Tibial nerve (tissue), 4 donors: ENCODE results near the gene ANP32E. TPM values are rescaled to one million over a fixed set of nuclear protein-coding genes. Genes with fewer than 3 reads are reported as not detected.

Experiments used
- DNase-seq, 2 donors: peaks; one replicate each; pipeline ENCODE4 v3.0.0-alpha.2; 2019; ENCODE audit warnings: low spot score in 2 of 2
- H3K27ac ChIP-seq, 4 donors: fragments of 200-600 bp; sonication (generic) in 3 of 4; one replicate each; pipeline ENCODE4 v1.5.1; 2017 to 2019; ENCODE audit warnings: mild to moderate bottlenecking in 1 of 4
- H3K27me3 ChIP-seq, 2 donors: fragments of 200-600 bp; sonication (generic) in 1 of 2; one replicate each; pipeline versions ENCODE4 v1.5.1 to v1.6.0; 2017 to 2019
- H3K36me3 ChIP-seq, 3 donors: fragments of 200-600 bp; sonication (generic); one replicate each; pipeline ENCODE4 v1.5.1; 2018 to 2019
- H3K4me1 ChIP-seq, 4 donors: fragments of 200-600 bp; sonication (generic) in 3 of 4; one replicate each; pipeline ENCODE4 v1.5.1; 2017 to 2019
- H3K4me3 ChIP-seq, 4 donors: fragments of 200-600 bp; sonication (generic) in 3 of 4; one replicate each; pipeline ENCODE4 v1.5.1; 2017 to 2019; ENCODE audit warnings: mild to moderate bottlenecking in 1 of 4, moderate library complexity in 1 of 4
- H3K9me3 ChIP-seq, 4 donors: fragments of 200-600 bp; sonication (generic) in 3 of 4; one replicate each; pipeline ENCODE4 v1.5.1; 2017 to 2019
- EP300 ChIP-seq, 2 donors: sonication (generic); formaldehyde crosslinking; IDR thresholded peaks; one replicate each; pipeline ENCODE4 v1.6.1; 2017; ENCODE audit warnings: antibody characterized with exemption in 2 of 2, mild to moderate bottlenecking in 1 of 2
- POLR2A ChIP-seq, 2 donors: fragments of 450-650 bp; IDR thresholded peaks; one replicate each; pipeline ENCODE4 v1.6.1; 2017; ENCODE audit warnings: antibody characterized with exemption in 2 of 2, mild to moderate bottlenecking in 2 of 2, moderate library complexity in 2 of 2
- WGBS, 2 donors: methylation state at CpG; one replicate each; pipeline ENCODE4 v1.1.5; 2018; 5-methylcytosine and 5-hydroxymethylcytosine counted together
- total RNA-seq, 4 donors: library from RNA; depleted of rRNA; stranded (reverse); fragments of >200 nt; gene quantifications; one replicate each; pipeline ENCODE4 v1.1.0, GENCODE V29; 2016
- TF ChIP-seq, protein P1 (sequence below), 5 experiments: fragments of 200-600 bp in 3 of 5; fragments of 450-650 bp in 2 of 5; sonication (generic) in 3 of 5; IDR thresholded peaks; one replicate each; pipeline ENCODE4 v1.5.1; 2016 to 2019; ENCODE audit warnings: antibody characterized with exemption in 5 of 5, mild to moderate bottlenecking in 3 of 5, moderate library complexity in 2 of 5

ANP32E gene
- total RNA-seq, 4 donors from 2014 or later: 17.7 to 29.9 (median 23.7) TPM

DNA sequence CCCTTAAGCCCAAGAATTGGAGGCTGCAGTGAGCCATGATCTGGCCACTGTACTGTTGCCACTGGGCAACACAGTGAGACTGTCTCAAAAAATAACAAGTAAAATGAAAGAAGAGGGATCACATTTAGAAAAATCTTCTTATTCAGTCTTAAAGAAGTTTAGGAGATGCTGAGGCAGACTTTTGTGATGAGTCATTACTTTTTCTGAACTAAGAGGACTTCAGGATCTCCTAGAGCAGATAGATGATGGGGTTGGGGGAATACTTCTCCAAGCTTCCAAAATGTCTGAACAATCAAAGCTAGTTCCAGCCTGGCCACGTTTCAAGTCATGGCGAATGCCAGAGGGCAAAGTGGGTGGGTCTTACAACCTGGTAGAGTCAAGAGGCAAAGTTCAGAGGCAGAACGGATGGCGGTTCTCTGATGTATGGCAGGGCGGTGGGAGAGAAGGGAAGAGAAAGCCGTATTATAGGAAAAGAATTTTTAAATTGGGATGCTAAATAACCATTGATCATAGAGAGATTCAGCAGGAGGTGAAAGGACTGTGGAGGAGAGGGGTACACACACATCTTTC is 44.3 kb upstream of the ANP32E start:
- H3K27ac ChIP-seq: peak overlapping the region; percentile 78 to 90 (median 88)
- no peaks in the 10 kb centered on the region for H3K27me3 ChIP-seq
- WGBS, 2 donors: 56 to 68% methylated on average over 6 of the region's 6 CpGs
- DNase-seq: no peak
- peaks cover 0 to 12% (median 0%) of the 10 kb centered on the region in 3 donors for H3K36me3 ChIP-seq
- H3K9me3 ChIP-seq: no peaks in the 10 kb centered on the region
- peaks cover 0 to 26% (median 9%) of the 10 kb centered on the region in 4 donors for H3K4me1 ChIP-seq
- no peak overlapping the region for H3K4me3 ChIP-seq
- TF ChIP-seq, protein P1, sequence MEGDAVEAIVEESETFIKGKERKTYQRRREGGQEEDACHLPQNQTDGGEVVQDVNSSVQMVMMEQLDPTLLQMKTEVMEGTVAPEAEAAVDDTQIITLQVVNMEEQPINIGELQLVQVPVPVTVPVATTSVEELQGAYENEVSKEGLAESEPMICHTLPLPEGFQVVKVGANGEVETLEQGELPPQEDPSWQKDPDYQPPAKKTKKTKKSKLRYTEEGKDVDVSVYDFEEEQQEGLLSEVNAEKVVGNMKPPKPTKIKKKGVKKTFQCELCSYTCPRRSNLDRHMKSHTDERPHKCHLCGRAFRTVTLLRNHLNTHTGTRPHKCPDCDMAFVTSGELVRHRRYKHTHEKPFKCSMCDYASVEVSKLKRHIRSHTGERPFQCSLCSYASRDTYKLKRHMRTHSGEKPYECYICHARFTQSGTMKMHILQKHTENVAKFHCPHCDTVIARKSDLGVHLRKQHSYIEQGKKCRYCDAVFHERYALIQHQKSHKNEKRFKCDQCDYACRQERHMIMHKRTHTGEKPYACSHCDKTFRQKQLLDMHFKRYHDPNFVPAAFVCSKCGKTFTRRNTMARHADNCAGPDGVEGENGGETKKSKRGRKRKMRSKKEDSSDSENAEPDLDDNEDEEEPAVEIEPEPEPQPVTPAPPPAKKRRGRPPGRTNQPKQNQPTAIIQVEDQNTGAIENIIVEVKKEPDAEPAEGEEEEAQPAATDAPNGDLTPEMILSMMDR (IDR thresholded peaks at IDR 0.05): no peak
- no peak for TF ChIP-seq EP300 (IDR thresholded peaks at IDR 0.05)
- no peak for TF ChIP-seq POLR2A (IDR thresholded peaks at IDR 0.05)

DNA sequence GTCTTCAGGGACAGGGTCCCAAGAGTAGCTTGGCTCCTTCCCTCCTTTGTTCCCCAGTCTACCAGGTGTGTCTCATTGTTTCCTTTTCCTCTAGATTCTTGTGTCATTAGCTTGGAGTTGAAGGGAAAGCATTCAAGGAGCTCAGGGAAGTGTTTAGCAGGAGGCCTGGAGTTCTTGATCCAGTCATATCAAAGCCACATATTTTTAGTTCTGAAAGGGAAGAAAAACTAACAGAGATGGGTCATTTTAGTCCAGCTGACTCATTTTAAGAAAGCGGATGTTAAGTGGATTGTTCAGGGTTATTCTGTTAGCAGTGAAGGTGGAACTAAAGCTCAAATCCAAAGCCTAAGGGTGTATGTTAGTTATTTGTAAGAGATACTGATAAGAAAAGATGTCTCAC is 37.4 kb upstream of the ANP32E start:
- DNase-seq: no peak
- peak overlapping the region in 3 of 4 donors; percentile 45 to 82 (median 80) for H3K27ac ChIP-seq
- H3K9me3 ChIP-seq: no peaks in the 10 kb centered on the region
- H3K4me3 ChIP-seq: peak overlapping the region in 1 of 4 donors; percentile 30
- peaks cover 0 to 31% (median 7%) of the 10 kb centered on the region in 4 donors for H3K4me1 ChIP-seq
- no peaks in the 10 kb centered on the region for H3K27me3 ChIP-seq
- WGBS, 2 donors: 39 to 59% methylated on average over 1 of the region's 1 CpG
- no peaks in the 10 kb centered on the region for H3K36me3 ChIP-seq
- TF ChIP-seq, protein P1 (IDR thresholded peaks at IDR 0.05): no peak
- TF ChIP-seq POLR2A (IDR thresholded peaks at IDR 0.05) (no peak), EP300 (IDR thresholded peaks at IDR 0.05) (no peak)

DNA sequence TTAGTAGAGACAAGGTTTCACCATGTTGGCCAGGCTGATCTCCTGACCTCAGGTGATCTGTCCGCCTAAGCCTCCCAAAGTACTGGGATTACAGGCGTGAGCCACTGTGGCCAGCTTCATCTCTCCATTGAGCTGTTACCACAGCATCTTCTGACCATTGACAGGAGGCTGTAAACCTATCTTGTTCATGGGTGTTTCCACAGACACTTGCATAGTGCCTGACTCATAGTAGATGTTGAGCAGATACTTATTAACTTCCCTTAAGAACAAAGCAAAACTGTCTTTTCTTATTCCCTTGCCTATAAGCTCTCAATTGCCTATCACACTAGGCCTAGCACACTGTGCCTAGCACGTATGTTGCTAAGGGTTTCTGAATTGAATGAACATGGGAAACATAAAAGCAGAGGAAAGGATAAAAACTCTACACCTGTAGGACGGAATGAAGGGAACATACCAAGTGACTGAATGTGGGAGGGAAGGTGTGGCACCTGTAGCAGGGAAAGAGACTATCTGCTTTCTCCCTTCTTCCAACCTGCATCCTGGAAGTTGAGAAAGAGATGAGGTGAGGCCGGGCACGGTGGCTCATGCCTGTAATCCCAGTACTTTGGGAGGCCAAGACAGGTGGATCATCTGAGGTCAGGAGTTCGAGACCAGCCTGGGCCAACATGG is 35.5 kb upstream of the ANP32E start:
- no peak for DNase-seq
- H3K4me1 ChIP-seq: peaks cover 0 to 46% (median 19%) of the 10 kb centered on the region in 4 donors
- TF ChIP-seq EP300 (IDR thresholded peaks at IDR 0.05): no peak

DNA sequence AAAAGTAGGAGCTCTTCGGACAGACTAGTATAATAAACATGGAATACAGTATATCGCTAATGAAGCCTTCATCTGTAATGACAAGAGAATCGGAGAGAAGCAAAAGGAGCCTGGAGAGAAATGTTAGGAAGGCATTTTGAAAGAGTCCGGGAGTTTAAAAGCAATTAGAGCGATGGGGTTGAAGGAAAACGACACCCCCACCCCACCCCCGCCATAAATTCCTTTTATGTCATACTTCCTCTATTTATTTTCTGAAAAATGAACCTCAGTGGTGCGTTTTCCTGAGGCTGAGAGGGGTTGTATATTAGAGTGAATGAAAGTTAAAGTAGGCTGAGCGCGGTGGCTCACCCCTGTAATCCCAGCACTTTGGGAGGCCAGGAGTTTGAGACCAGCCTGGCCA is 33.5 kb upstream of the ANP32E start:
- 26 to 29% methylated on average over 10 of the region's 10 CpGs for WGBS, 2 donors
- peak overlapping the region; percentile 76 to 99 (median 91) for H3K27ac ChIP-seq
- no peaks in the 10 kb centered on the region for H3K9me3 ChIP-seq
- H3K4me1 ChIP-seq: peaks cover 0 to 46% (median 19%) of the 10 kb centered on the region in 4 donors
- H3K36me3 ChIP-seq: peaks cover 0 to 29% (median 18%) of the 10 kb centered on the region in 3 donors
- TF ChIP-seq, protein P1 (IDR thresholded peaks at IDR 0.05): no peak
- TF ChIP-seq POLR2A (IDR thresholded peaks at IDR 0.05): no peak
- no peak for TF ChIP-seq EP300 (IDR thresholded peaks at IDR 0.05)
- H3K27me3 ChIP-seq: no peaks in the 10 kb centered on the region
- peak overlapping the region; percentile 59 to 99 (median 84) for H3K4me3 ChIP-seq
- no peak for DNase-seq

More for the DNA sequence above, 35.5 kb upstream of the ANP32E start:
- 94 to 95% methylated on average over 7 of the region's 7 CpGs for WGBS, 2 donors
- Histone ChIP-seq H3K36me3 (peaks cover 0 to 9% (median 5%) of the 10 kb centered on the region in 3 donors), H3K4me3 (no peak overlapping the region), H3K27me3 (no peaks in the 10 kb centered on the region), H3K9me3 (no peaks in the 10 kb centered on the region), H3K27ac (peak overlapping the region; percentile 38 to 82 (median 62))

DNA sequence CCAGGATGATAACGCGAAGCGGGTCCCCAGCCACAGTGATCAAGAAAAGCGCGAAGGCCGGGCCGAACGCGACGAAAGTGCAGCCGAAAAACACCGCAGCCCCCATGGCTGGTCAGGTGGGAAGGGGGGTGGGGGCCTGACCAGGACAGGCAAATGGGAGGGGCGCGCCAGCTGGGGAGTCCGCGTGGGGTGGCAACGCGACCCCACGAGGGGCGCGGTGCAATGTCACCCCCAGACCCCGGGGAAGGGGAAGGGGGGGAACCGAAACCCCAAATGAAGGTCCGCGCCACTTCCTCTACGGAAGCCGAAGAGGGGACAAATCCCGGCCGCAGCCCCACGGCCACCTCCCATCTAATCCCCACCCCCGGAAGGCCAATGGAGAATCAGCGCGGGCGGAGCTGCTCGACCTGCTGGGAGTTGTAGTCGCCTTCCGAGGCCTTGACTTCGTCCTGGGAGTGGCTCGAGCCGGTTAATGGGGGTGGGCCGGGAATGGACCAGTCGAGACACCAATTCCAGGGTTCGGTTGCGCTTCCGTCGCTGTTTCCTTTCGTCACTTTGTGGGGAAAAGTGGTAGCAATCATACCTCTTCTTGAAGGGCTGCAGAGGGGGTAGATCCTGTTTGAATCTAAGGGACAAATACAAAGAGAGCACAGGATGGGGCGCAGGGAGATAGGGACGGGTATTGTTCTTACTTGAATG is 32.9 kb upstream of the ANP32E start, which contains the start of gene APH1A:
TSS of gene APH1A (minus strand) at position 312 of the 699 bp plus-strand sequence. CDS start at position 106, 206 bp downstream.
- Histone ChIP-seq H3K4me3 (peak within 1 kb of the TSS; percentile 59 to 99 (median 84)), H3K9me3 (no peaks in the 10 kb centered on the region), H3K36me3 (peaks cover 0 to 35% (median 18%) of the 10 kb centered on the region in 3 donors), H3K27me3 (no peaks in the 10 kb centered on the region), H3K27ac (peak within 1 kb of the TSS; percentile 76 to 99 (median 91)), H3K4me1 (peaks cover 0 to 45% (median 17%) of the 10 kb centered on the region in 4 donors)
- WGBS, 2 donors: 1 to 3% methylated on average over 24 to 48 of the region's 49 CpGs
- peak; percentile 92 to 94 for DNase-seq
- peak; percentile 46 to 65 for TF ChIP-seq POLR2A (IDR thresholded peaks at IDR 0.05)
- TF ChIP-seq, protein P1 (IDR thresholded peaks at IDR 0.05): peak in 2 of 5 experiments; percentile 10 to 25
- peak; percentile 85 to 90 for TF ChIP-seq EP300 (IDR thresholded peaks at IDR 0.05)
